ENCODE results near the gene MARCO. TPM values are rescaled to one million over a fixed set of nuclear protein-coding genes. Genes with fewer than 3 reads are reported as not detected.

The MARCO gene
- total and polyA plus RNA-seq, 2 experiments from 2014 or later = not detected

GRCh38 chr2:118925476-118925875 is 16.5 kb upstream of the MARCO start:
- Histone ChIP-seq H3F3A (replicated peaks; ENCODE audit: low read depth) (no peaks in the 10 kb centered on the region), H3K79me2 (replicated peaks; ENCODE audit: insufficient read depth) (no peaks in the 10 kb centered on the region), H3K27ac (ENCODE audit: low read depth) (no peak overlapping the region), H3K4me2 (no peak overlapping the region), H3K4me1 (ENCODE audit: insufficient read depth) (no peaks in the 10 kb centered on the region), H3K36me3 (ENCODE audit: insufficient read depth) (no peaks in the 10 kb centered on the region), H3K4me3 (no peak overlapping the region), H2AFZ (no peak overlapping the region), H3K27me3 (ENCODE audit: insufficient read depth) (no peaks in the 10 kb centered on the region), H3K9me2 (ENCODE audit: insufficient read depth) (no peaks in the 10 kb centered on the region), H4K20me1 (replicated peaks; ENCODE audit: insufficient read depth) (no peaks in the 10 kb centered on the region)
- Mint-ChIP-seq H3K4me3 (no peak overlapping the region), H3K4me1 (peaks cover 6% of the 10 kb centered on the region; the same call in 2 of the 3 replicates), H3K9me3 (0 out of 3 replicates have a peak, but pooled peaks cover 4% of the 10 kb centered on the region), H3K36me3 (ENCODE audit: low read depth) (no peaks in the 10 kb centered on the region), H3K27ac (no peak overlapping the region), H3K27me3 (ENCODE audit: insufficient read depth, low read depth, poor library complexity) (peaks cover 2% of the 10 kb centered on the region)
- DNase-seq (ENCODE audit: low spot score) (no peak), ATAC-seq (no peak)
- TF ChIP-seq CTCF (conservative IDR thresholded peaks at IDR 0.05; ENCODE audit: low read depth in 2 of 2) = no peak
- TF ChIP-seq STAT1 (IDR thresholded peaks at IDR 0.05; ENCODE audit: unreplicated experiment) = no peak
- no peak for TF ChIP-seq EZH2 (IDR thresholded peaks at IDR 0.05; ENCODE audit: low read depth, unreplicated experiment)
- TF ChIP-seq JUNB (IDR thresholded peaks at IDR 0.05; ENCODE audit: unreplicated experiment) = no peak
- no peak for TF ChIP-seq NANOG (IDR thresholded peaks at IDR 0.05; ENCODE audit: borderline replicate concordance)
- TF ChIP-seq ZNF114 (CRISPR knock-in tag; IDR thresholded peaks at IDR 0.05) = no peak
- no peak for TF ChIP-seq POLR2AphosphoS5 (IDR thresholded peaks at IDR 0.05; ENCODE audit: low read depth)
- TF ChIP-seq ETS1 (IDR thresholded peaks at IDR 0.05) = no peak
- TF ChIP-seq EZH2phosphoT487 (IDR thresholded peaks at IDR 0.05; ENCODE audit: unreplicated experiment) = no peak
- no peak for TF ChIP-seq ZNF462 (CRISPR knock-in tag; IDR thresholded peaks at IDR 0.05)
- no peak for TF ChIP-seq CREB1 (CRISPR knock-in tag; IDR thresholded peaks at IDR 0.05; ENCODE audit: low read depth)
